ENCODE data around the gene MTCH2.

Gene MTCH2

DNA sequence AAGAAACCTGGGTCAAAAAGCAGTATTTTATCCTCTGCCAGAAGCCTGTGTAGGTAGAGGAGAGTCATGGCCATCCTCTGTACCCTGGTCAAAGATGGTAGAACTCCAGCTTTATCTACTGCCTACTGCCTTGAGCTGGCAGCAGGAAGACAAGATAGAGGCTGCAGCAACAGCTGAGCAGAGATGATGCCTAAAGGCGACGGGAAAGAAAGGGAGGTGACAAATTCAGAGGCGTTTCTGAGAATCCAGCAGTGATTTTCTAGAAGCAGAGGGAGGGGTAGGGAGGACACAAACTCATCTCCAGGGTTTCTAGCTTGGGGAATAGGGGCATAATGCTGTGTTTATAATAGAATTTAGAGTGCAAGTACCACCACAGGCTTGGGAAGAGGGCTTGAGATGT, 32.7 kb downstream of the MTCH2 start:
- Histone ChIP-seq H3K4me3 (ENCODE audit: low read length) (no peak overlapping the region), H2AFZ (ENCODE audit: low read depth, low read length) (no peak overlapping the region), H3K9me3 (ENCODE audit: insufficient read depth, low read length) (no peaks in the 10 kb centered on the region), H4K20me1 (ENCODE audit: insufficient read depth, low read length) (no peaks in the 10 kb centered on the region), H3K4me1 (ENCODE audit: low read length) (peaks cover 15% of the 10 kb centered on the region), H3K27me3 (ENCODE audit: low read depth, low read length) (no peaks in the 10 kb centered on the region), H3K9ac (ENCODE audit: low read length) (no peak overlapping the region), H3K36me3 (replicated peaks; ENCODE audit: low read depth, low read length) (peaks cover 7% of the 10 kb centered on the region), H3K79me2 (ENCODE audit: low read length) (no peaks in the 10 kb centered on the region), H3K27ac (ENCODE audit: low read length) (no peak overlapping the region), H3K4me2 (ENCODE audit: low read length) (no peak overlapping the region)
- TF ChIP-seq, protein P1, sequence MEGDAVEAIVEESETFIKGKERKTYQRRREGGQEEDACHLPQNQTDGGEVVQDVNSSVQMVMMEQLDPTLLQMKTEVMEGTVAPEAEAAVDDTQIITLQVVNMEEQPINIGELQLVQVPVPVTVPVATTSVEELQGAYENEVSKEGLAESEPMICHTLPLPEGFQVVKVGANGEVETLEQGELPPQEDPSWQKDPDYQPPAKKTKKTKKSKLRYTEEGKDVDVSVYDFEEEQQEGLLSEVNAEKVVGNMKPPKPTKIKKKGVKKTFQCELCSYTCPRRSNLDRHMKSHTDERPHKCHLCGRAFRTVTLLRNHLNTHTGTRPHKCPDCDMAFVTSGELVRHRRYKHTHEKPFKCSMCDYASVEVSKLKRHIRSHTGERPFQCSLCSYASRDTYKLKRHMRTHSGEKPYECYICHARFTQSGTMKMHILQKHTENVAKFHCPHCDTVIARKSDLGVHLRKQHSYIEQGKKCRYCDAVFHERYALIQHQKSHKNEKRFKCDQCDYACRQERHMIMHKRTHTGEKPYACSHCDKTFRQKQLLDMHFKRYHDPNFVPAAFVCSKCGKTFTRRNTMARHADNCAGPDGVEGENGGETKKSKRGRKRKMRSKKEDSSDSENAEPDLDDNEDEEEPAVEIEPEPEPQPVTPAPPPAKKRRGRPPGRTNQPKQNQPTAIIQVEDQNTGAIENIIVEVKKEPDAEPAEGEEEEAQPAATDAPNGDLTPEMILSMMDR (IDR thresholded peaks at IDR 0.05; ENCODE audit: low read depth, low read length), result no peak
- no peak for TF ChIP-seq EZH2phosphoT487 (IDR thresholded peaks at IDR 0.05; ENCODE audit: low read depth)

DNA sequence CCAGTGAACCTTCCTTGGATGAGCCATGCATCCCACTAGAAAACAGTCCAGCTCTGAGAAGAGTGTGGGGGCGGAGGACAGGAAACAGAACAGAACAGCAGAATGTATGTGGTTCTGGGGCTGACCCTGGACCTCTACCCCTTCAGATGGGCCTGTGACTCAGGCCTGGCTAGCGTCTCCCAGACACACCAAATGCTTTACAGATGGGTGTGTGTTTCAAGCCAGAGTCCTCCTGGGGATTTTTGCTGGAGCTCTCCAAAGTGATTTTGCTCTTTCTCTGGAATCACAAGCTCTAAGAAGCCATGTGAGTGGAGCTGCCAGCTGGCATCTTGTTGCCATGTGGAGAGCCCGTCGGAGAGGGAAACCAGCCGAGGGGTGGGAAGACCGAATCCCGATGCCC, 35.0 kb downstream of the MTCH2 start:
- Histone ChIP-seq H3K27me3 (ENCODE audit: low read depth, low read length) (no peaks in the 10 kb centered on the region), H3K4me3 (ENCODE audit: low read length) (no peak overlapping the region), H3K79me2 (ENCODE audit: low read length) (no peaks in the 10 kb centered on the region), H2AFZ (ENCODE audit: low read depth, low read length) (no peak overlapping the region), H3K4me2 (ENCODE audit: low read length) (no peak overlapping the region), H3K9ac (ENCODE audit: low read length) (no peak overlapping the region), H3K4me1 (ENCODE audit: low read length) (peaks cover 15% of the 10 kb centered on the region), H3K9me3 (ENCODE audit: insufficient read depth, low read length) (no peaks in the 10 kb centered on the region), H3K36me3 (replicated peaks; ENCODE audit: low read depth, low read length) (peaks cover 7% of the 10 kb centered on the region), H3K27ac (ENCODE audit: low read length) (no peak overlapping the region), H4K20me1 (ENCODE audit: insufficient read depth, low read length) (no peaks in the 10 kb centered on the region)
- TF ChIP-seq, protein P1 (IDR thresholded peaks at IDR 0.05; ENCODE audit: low read depth, low read length), result no peak
- TF ChIP-seq EZH2phosphoT487 (IDR thresholded peaks at IDR 0.05; ENCODE audit: low read depth), result no peak

DNA sequence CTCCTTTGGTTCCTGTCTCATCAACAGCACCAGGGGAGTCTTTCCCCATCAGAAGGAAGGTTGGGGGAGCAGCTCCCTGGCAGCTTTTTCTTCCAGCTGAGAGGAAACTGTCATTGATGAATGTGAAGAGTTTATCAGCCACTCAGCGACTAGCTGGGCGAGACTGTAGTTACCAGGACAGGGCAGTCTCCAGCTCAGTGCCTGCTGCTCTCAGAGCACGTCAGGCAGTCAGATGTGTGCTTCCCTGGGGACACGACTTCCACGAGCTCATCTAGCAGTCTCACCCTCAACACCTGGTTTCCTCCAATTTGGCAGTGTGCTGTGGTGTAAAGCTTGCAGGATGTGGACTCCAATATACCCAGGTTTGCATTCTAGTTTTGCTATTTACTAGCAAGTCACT, 35.6 kb downstream of the MTCH2 start:
- H3K4me1 ChIP-seq (ENCODE audit: low read length), result peaks cover 8% of the 10 kb centered on the region
- H3K4me2 ChIP-seq (ENCODE audit: low read length), result no peak overlapping the region
- no peak overlapping the region for H3K4me3 ChIP-seq (ENCODE audit: low read length)
- H4K20me1 ChIP-seq (ENCODE audit: insufficient read depth, low read length), result no peaks in the 10 kb centered on the region
- no peak overlapping the region for H2AFZ ChIP-seq (ENCODE audit: low read depth, low read length)
- H3K27ac ChIP-seq (ENCODE audit: low read length), result no peak overlapping the region
- H3K27me3 ChIP-seq (ENCODE audit: low read depth, low read length), result no peaks in the 10 kb centered on the region
- TF ChIP-seq EZH2phosphoT487 (IDR thresholded peaks at IDR 0.05; ENCODE audit: low read depth), result no peak
- TF ChIP-seq, protein P1 (IDR thresholded peaks at IDR 0.05; ENCODE audit: low read depth, low read length), result no peak
- H3K9ac ChIP-seq (ENCODE audit: low read length), result no peak overlapping the region
- H3K36me3 ChIP-seq (replicated peaks; ENCODE audit: low read depth, low read length), result peaks cover 7% of the 10 kb centered on the region
- no peaks in the 10 kb centered on the region for H3K79me2 ChIP-seq (ENCODE audit: low read length)
- H3K9me3 ChIP-seq (ENCODE audit: insufficient read depth, low read length), result no peaks in the 10 kb centered on the region

DNA sequence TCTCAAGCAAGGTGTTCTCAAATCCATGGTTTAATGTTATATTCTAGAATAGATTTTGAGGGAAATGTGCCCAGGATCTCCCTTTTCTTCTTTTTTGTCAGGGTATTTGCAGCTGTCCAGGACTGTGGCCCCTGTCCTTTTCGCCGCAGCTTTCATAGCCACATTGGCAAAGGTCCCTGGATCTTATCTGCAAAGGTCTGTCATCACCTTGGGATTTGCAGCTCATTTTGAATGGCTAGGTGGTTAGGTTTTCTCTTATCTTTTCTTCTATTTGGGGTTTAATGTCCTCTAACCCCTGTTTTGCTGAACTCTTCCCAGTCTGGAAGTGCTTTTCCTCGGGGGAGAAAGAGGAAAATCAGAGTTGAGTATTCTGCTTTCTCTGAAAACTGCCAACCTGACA, 36.4 kb downstream of the MTCH2 start:
- no peak overlapping the region for H3K9ac ChIP-seq (ENCODE audit: low read length)
- H3K36me3 ChIP-seq (replicated peaks; ENCODE audit: low read depth, low read length), result peaks cover 4% of the 10 kb centered on the region
- no peaks in the 10 kb centered on the region for H3K79me2 ChIP-seq (ENCODE audit: low read length)
- H3K27ac ChIP-seq (ENCODE audit: low read length), result no peak overlapping the region
- no peak overlapping the region for H2AFZ ChIP-seq (ENCODE audit: low read depth, low read length)
- H3K4me1 ChIP-seq (ENCODE audit: low read length), result no peaks in the 10 kb centered on the region; the same call in 1 of the 2 replicates
- H3K9me3 ChIP-seq (ENCODE audit: insufficient read depth, low read length), result no peaks in the 10 kb centered on the region
- H3K4me3 ChIP-seq (ENCODE audit: low read length), result no peak overlapping the region
- no peaks in the 10 kb centered on the region for H3K27me3 ChIP-seq (ENCODE audit: low read depth, low read length)
- TF ChIP-seq, protein P1 (IDR thresholded peaks at IDR 0.05; ENCODE audit: low read depth, low read length), result no peak
- TF ChIP-seq EZH2phosphoT487 (IDR thresholded peaks at IDR 0.05; ENCODE audit: low read depth), result no peak
- H3K4me2 ChIP-seq (ENCODE audit: low read length), result no peak overlapping the region
- no peaks in the 10 kb centered on the region for H4K20me1 ChIP-seq (ENCODE audit: insufficient read depth, low read length)

Data from OCI-LY3 (cell line).